Tibial nerve (tissue), 4 donors: ENCODE measurements around the gene KLHDC10. TPM values are rescaled to one million over a fixed set of nuclear protein-coding genes. Genes with fewer than 3 reads are reported as not detected.

Experiments
- DNase-seq, 2 donors: peaks; one replicate each; pipeline ENCODE4 v3.0.0-alpha.2; 2019; ENCODE audit warnings: low spot score in 2 of 2
- H3K27ac ChIP-seq, 4 donors: fragments of 200-600 bp; sonication (generic) in 3 of 4; one replicate each; pipeline ENCODE4 v1.5.1; 2017 to 2019; ENCODE audit warnings: mild to moderate bottlenecking in 1 of 4
- H3K27me3 ChIP-seq, 2 donors: fragments of 200-600 bp; sonication (generic) in 1 of 2; one replicate each; pipeline versions ENCODE4 v1.5.1 to v1.6.0; 2017 to 2019
- H3K36me3 ChIP-seq, 3 donors: fragments of 200-600 bp; sonication (generic); one replicate each; pipeline ENCODE4 v1.5.1; 2018 to 2019
- H3K4me1 ChIP-seq, 4 donors: fragments of 200-600 bp; sonication (generic) in 3 of 4; one replicate each; pipeline ENCODE4 v1.5.1; 2017 to 2019
- H3K4me3 ChIP-seq, 4 donors: fragments of 200-600 bp; sonication (generic) in 3 of 4; one replicate each; pipeline ENCODE4 v1.5.1; 2017 to 2019; ENCODE audit warnings: mild to moderate bottlenecking in 1 of 4, moderate library complexity in 1 of 4
- H3K9me3 ChIP-seq, 4 donors: fragments of 200-600 bp; sonication (generic) in 3 of 4; one replicate each; pipeline ENCODE4 v1.5.1; 2017 to 2019
- CTCF ChIP-seq, 5 experiments: fragments of 200-600 bp in 3 of 5; fragments of 450-650 bp in 2 of 5; sonication (generic) in 3 of 5; IDR thresholded peaks; one replicate each; pipeline ENCODE4 v1.5.1; 2016 to 2019; ENCODE audit warnings: antibody characterized with exemption in 5 of 5, mild to moderate bottlenecking in 3 of 5, moderate library complexity in 2 of 5
- EP300 ChIP-seq, 2 donors: sonication (generic); formaldehyde crosslinking; IDR thresholded peaks; one replicate each; pipeline ENCODE4 v1.6.1; 2017; ENCODE audit warnings: antibody characterized with exemption in 2 of 2, mild to moderate bottlenecking in 1 of 2
- POLR2A ChIP-seq, 2 donors: fragments of 450-650 bp; IDR thresholded peaks; one replicate each; pipeline ENCODE4 v1.6.1; 2017; ENCODE audit warnings: antibody characterized with exemption in 2 of 2, mild to moderate bottlenecking in 2 of 2, moderate library complexity in 2 of 2
- WGBS, 2 donors: methylation state at CpG; one replicate each; pipeline ENCODE4 v1.1.5; 2018; 5-methylcytosine and 5-hydroxymethylcytosine counted together
- total RNA-seq, 4 donors: library from RNA; depleted of rRNA; stranded (reverse); fragments of >200 nt; gene quantifications; one replicate each; pipeline ENCODE4 v1.1.0, GENCODE V29; 2016

Gene KLHDC10
- total RNA-seq, 4 donors from 2014 or later = 19.0 to 30.8 (median 21.4) TPM

- Histone ChIP-seq H3K27me3 (no peaks in the 10 kb centered on the region), H3K36me3 (peaks cover 0 to 9% (median 0%) of the 10 kb centered on the region in 3 donors), H3K4me1 (peaks cover 0 to 27% (median 6%) of the 10 kb centered on the region in 4 donors), H3K9me3 (no peaks in the 10 kb centered on the region), H3K27ac (peak overlapping the region in 3 of 4 donors; percentile 83 to 96 (median 88)), H3K4me3 (no peak overlapping the region)
- 91 to 93% methylated on average over 14 of the region's 14 CpGs for WGBS, 2 donors
- no peak for TF ChIP-seq EP300 (IDR thresholded peaks at IDR 0.05)
- TF ChIP-seq CTCF (IDR thresholded peaks at IDR 0.05) = no peak
- no peak for TF ChIP-seq POLR2A (IDR thresholded peaks at IDR 0.05)
- DNase-seq = no peak
These were observed 72.5 kb downstream of the KLHDC10 start for GRCh38 chr7:130142654-130143333.

GRCh38 chr7:130143334-130143732, 73.0 kb downstream of the KLHDC10 start:
- no peak overlapping the region for H3K27ac ChIP-seq
- WGBS, 2 donors = 94 to 95% methylated on average over 5 of the region's 5 CpGs
- no peaks in the 10 kb centered on the region for H3K9me3 ChIP-seq
- no peak for DNase-seq
- H3K4me1 ChIP-seq = peaks cover 0 to 27% (median 6%) of the 10 kb centered on the region in 4 donors
- H3K27me3 ChIP-seq = no peaks in the 10 kb centered on the region
- H3K4me3 ChIP-seq = no peak overlapping the region
- peaks cover 0 to 7% (median 0%) of the 10 kb centered on the region in 3 donors for H3K36me3 ChIP-seq
- no peak for TF ChIP-seq POLR2A (IDR thresholded peaks at IDR 0.05)
- no peak for TF ChIP-seq CTCF (IDR thresholded peaks at IDR 0.05)
- TF ChIP-seq EP300 (IDR thresholded peaks at IDR 0.05) = no peak

GRCh38 chr7:130143986-130144311, 73.6 kb downstream of the KLHDC10 start:
- WGBS, 2 donors = 84 to 100% methylated on average over 3 of the region's 3 CpGs
- Histone ChIP-seq H3K4me1 (peaks cover 0 to 30% (median 6%) of the 10 kb centered on the region in 4 donors), H3K27ac (peak overlapping the region in 2 of 4 donors; percentile 1 to 43), H3K4me3 (no peak overlapping the region), H3K9me3 (no peaks in the 10 kb centered on the region), H3K27me3 (no peaks in the 10 kb centered on the region), H3K36me3 (peaks cover 0 to 7% (median 0%) of the 10 kb centered on the region in 3 donors)
- DNase-seq = no peak
- TF ChIP-seq EP300 (IDR thresholded peaks at IDR 0.05) (no peak), POLR2A (IDR thresholded peaks at IDR 0.05) (no peak), CTCF (IDR thresholded peaks at IDR 0.05) (no peak)

- Histone ChIP-seq H3K36me3 (peaks cover 0 to 3% (median 0%) of the 10 kb centered on the region in 3 donors), H3K4me3 (no peak overlapping the region), H3K4me1 (peaks cover 0 to 30% (median 6%) of the 10 kb centered on the region in 4 donors), H3K27me3 (no peaks in the 10 kb centered on the region), H3K9me3 (no peaks in the 10 kb centered on the region), H3K27ac (peak overlapping the region in 2 of 4 donors; percentile 1 to 55)
- TF ChIP-seq POLR2A (IDR thresholded peaks at IDR 0.05) (no peak), CTCF (IDR thresholded peaks at IDR 0.05) (no peak), EP300 (IDR thresholded peaks at IDR 0.05) (no peak)
- no peak for DNase-seq
- 63 to 66% methylated on average over 14 of the region's 14 CpGs for WGBS, 2 donors
These were observed 74.2 kb downstream of the KLHDC10 start for GRCh38 chr7:130144312-130145171.
